ENCODE data around the gene BLMH. TPM values are rescaled to one million over a fixed set of nuclear protein-coding genes. Genes with fewer than 3 reads are reported as not detected.

The BLMH gene
- total RNA-seq, 1 donor from 2014 or later = 40.3 TPM

DNA sequence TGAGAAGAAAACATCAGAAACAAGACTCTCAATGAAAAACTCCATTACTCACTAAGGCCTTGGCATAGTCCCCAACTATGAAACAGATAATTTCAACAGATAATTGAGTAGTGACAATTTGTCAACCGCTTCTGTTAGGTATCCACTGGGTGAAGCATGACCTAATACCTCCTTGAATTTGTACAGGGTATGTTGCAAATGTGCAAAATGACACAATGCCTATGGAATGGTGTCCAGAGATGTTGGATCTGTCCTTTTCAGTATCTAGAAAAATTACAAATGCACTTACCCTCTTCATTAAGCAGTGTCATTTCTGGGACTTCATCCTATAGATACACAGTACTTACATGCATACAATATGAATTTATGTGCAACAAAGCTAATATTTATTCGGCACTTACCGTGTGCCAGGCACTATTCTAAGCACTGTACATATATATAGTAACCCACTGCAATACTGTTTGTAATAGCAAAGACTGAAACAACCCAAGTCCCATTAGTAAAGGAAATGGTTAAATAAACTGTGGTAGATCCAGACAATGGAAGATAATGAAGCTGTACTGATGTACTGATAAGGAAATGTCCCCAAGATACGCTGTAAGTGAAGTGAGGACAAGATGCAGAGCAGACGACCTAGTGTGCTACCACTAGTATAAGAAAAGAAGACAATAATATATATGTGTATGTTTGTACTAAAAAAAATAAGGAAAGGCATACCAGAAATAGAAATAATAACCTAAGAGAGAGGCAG, 34.8 kb downstream of the BLMH start:
- no peak for ATAC-seq (ENCODE audit: low read depth)
- no peaks in the 10 kb centered on the region for H3K9me3 Mint-ChIP-seq
- H3K4me1 Mint-ChIP-seq = no peaks in the 10 kb centered on the region
- H3K27me3 Mint-ChIP-seq = no peaks in the 10 kb centered on the region
- H3K4me3 Mint-ChIP-seq = no peak overlapping the region
- peaks cover 52% of the 10 kb centered on the region for H3K36me3 Mint-ChIP-seq (ENCODE audit: low read depth)
- no peak overlapping the region for H3K27ac Mint-ChIP-seq
- TF ChIP-seq, protein P1, sequence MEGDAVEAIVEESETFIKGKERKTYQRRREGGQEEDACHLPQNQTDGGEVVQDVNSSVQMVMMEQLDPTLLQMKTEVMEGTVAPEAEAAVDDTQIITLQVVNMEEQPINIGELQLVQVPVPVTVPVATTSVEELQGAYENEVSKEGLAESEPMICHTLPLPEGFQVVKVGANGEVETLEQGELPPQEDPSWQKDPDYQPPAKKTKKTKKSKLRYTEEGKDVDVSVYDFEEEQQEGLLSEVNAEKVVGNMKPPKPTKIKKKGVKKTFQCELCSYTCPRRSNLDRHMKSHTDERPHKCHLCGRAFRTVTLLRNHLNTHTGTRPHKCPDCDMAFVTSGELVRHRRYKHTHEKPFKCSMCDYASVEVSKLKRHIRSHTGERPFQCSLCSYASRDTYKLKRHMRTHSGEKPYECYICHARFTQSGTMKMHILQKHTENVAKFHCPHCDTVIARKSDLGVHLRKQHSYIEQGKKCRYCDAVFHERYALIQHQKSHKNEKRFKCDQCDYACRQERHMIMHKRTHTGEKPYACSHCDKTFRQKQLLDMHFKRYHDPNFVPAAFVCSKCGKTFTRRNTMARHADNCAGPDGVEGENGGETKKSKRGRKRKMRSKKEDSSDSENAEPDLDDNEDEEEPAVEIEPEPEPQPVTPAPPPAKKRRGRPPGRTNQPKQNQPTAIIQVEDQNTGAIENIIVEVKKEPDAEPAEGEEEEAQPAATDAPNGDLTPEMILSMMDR (IDR thresholded peaks at IDR 0.05) = no peak
- ChIA-PET POLR2A (no interaction called here), CTCF (no interaction called here)
- DNase-seq = no peak
- intact Hi-C loops (cut with micrococcal nuclease) = no loop called here

DNA sequence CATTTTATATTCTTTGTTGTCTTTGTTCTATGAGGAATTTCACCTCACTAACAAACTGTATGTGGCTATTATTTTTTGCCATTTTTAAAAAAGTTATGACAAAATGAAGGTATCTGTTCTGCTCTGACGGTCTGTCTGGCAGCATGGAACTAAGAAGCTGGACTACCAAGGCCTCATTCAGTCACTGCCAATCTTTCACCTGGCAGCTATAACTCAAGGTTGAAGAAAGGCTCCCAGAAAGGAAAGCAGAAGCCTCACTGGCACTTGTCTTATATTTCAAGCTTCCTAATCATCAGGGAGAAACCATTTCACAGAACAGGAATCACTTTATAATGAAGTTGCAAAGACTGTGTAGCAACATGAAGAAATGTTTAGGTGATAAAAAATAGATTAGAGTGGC, 37.6 kb downstream of the BLMH start:
- H3K4me3 Mint-ChIP-seq = no peak overlapping the region
- DNase-seq (no peak), ATAC-seq (ENCODE audit: low read depth) (no peak)
- TF ChIP-seq, protein P1 (IDR thresholded peaks at IDR 0.05) = no peak
- no peaks in the 10 kb centered on the region for H3K4me1 Mint-ChIP-seq
- H3K27me3 Mint-ChIP-seq = no peaks in the 10 kb centered on the region
- intact Hi-C loops (cut with micrococcal nuclease) = no loop called here
- POLR2A ChIA-PET = interaction anchor here (0.6 kb wide), 1 partner anchor 45 kb away, joined by 3 read pairs; no protein-coding TSS in a partner anchor
- no peak overlapping the region for H3K27ac Mint-ChIP-seq
- H3K9me3 Mint-ChIP-seq = no peaks in the 10 kb centered on the region
- H3K36me3 Mint-ChIP-seq (ENCODE audit: low read depth) = peaks cover 49% of the 10 kb centered on the region
- CTCF ChIA-PET = interaction anchor here (0.7 kb wide), 1 partner anchor 1015 kb away, joined by 3 read pairs; no protein-coding TSS in a partner anchor

DNA sequence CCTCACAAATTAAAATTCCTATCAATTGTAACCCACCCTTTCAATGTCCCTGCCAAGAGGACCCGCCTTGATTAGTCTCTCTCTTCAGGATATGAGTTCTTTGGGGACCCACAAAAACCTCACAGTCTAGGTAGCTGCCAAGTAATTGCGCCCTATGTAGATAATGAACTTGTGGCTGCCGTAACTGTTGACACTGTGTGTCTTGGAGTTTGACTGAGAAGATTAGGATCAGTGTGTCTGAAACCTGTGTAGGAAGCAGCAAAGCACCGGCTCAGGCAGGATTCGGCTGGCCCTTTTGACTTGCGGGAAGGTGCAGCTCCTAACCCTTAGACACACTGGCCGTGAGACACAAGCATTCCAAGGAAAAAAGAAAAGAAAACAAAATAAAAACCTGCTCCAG, 38.4 kb downstream of the BLMH start:
- DNase-seq (no peak), ATAC-seq (ENCODE audit: low read depth) (no peak)
- ChIA-PET CTCF (no interaction called here), POLR2A (interaction anchor here (0.6 kb wide), 1 partner anchor 282 kb away, joined by 3 read pairs; no protein-coding TSS in a partner anchor)
- Mint-ChIP-seq H3K9me3 (no peaks in the 10 kb centered on the region), H3K4me3 (no peak overlapping the region), H3K27me3 (no peaks in the 10 kb centered on the region), H3K36me3 (ENCODE audit: low read depth) (peaks cover 51% of the 10 kb centered on the region), H3K27ac (no peak overlapping the region), H3K4me1 (no peaks in the 10 kb centered on the region)
- TF ChIP-seq, protein P1 (IDR thresholded peaks at IDR 0.05) = no peak
- intact Hi-C loops (cut with micrococcal nuclease) = no loop called here

DNA sequence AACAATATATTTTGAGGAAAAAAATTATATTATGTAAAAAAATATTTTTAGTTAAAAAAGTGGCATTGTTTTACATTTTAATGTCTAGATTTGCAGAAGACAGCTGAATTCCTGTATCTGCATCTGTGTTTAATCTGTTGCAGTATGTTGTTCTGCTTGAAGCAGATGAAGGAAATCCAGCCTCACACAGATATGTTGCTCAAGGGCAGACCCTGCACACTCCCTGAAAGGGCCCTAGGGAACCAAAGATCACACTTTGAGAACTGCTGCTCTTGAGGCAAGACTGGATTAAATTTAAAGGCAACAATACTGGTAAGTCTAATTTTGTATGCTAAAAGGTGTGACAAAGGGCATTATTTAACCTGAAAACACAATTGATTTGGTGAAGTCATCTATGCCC, 39.8 kb downstream of the BLMH start:
- POLR2A ChIA-PET = no interaction called here
- no peaks in the 10 kb centered on the region for H3K9me3 Mint-ChIP-seq
- H3K27me3 Mint-ChIP-seq = no peaks in the 10 kb centered on the region
- TF ChIP-seq, protein P1 (IDR thresholded peaks at IDR 0.05) = no peak
- H3K4me3 Mint-ChIP-seq = no peak overlapping the region
- peaks cover 61% of the 10 kb centered on the region for H3K36me3 Mint-ChIP-seq (ENCODE audit: low read depth)
- intact Hi-C loops (cut with micrococcal nuclease) = no loop called here
- H3K27ac Mint-ChIP-seq = no peak overlapping the region
- DNase-seq (no peak), ATAC-seq (ENCODE audit: low read depth) (no peak)
- CTCF ChIA-PET = no interaction called here
- no peaks in the 10 kb centered on the region for H3K4me1 Mint-ChIP-seq

DNA sequence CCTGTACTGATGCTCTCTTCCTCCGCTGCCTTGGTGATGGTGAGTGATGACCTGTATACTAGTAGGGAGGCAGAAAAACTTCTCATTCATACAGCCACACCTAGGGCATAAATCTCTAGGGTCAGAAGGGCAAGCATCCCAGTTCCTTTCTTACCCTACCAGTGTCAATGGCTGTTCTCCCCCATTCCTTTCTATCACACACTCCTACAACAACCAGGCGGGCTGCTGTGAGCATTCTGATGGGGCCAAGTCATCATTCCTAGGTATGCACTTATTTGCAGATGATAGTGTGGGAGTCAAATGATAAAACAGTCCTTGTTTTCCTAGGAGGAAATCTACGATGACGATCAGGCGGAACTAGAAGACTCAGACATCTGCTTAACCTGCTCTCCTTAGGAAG, 42.3 kb downstream of the BLMH start:
- Mint-ChIP-seq H3K27me3 (no peaks in the 10 kb centered on the region), H3K4me1 (no peaks in the 10 kb centered on the region), H3K27ac (no peak overlapping the region), H3K36me3 (ENCODE audit: low read depth) (peaks cover 52% of the 10 kb centered on the region), H3K4me3 (no peak overlapping the region), H3K9me3 (no peaks in the 10 kb centered on the region)
- ChIA-PET CTCF (no interaction called here), POLR2A (no interaction called here)
- intact Hi-C loops (cut with micrococcal nuclease) = no loop called here
- ATAC-seq (ENCODE audit: low read depth) = no peak
- TF ChIP-seq, protein P1 (IDR thresholded peaks at IDR 0.05) = no peak
- no peak for DNase-seq

All from activated B cell treated with CpG ODN at 0.5 μM for 24 hours (primary cell).